ENCODE data around the gene ITGA5.

Gene ITGA5

DNA sequence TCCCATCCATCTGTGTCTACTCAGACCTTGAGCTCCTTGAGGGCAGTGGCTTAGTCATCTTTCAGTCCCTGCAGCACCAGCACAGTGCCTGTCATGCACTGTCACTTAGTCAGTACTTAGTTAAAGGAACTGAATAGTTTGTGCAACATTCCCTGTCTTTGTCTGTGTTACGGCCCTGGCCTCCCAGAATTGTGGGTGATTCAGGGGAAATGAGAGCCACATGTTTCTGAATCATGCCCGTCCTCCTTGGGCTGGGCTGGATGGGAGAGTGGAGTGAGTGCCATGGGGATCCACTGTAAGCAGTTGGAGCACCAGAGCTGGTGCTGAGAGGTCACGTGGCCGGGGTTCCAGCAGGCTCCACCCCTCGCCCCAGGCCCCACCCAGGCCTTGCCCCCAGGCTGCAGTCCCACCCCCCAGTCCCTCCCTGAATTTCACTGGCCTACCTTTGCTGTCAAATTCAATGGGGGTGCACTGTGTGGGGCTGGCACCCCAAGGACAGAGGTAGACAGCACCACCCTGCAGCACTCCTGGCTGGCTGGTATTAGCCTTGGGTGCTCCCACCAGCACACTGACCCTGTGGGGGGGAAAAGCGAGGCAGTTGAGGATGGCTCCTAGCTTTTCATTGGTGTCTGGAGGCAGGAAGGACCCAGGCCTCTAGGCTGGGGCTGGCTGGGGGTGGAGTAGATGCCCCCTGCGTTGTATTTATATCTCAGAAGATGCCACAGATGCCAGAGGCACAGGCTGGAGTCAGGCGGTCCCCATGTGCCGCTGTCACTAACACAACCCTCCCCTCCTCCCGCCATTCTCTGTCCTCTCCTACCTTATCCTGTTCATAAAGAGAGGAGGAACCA, 7.5 kb downstream of the ITGA5 start:
- no peak for DNase-seq (ENCODE audit: extremely low spot score)
- CTCF ChIA-PET: interaction anchor here (1.8 kb wide), 1 partner anchor 12 kb away, joined by 8 read pairs; no protein-coding TSS in a partner anchor
- POLR2A ChIA-PET: no interaction called here
- TF ChIP-seq SUZ12 (IDR thresholded peaks at IDR 0.05) (no peak), TARDBP (IDR thresholded peaks at IDR 0.05) (no peak), FOXM1 (IDR thresholded peaks at IDR 0.05; ENCODE audit: borderline replicate concordance) (no peak), ARNT (IDR thresholded peaks at IDR 0.05) (no peak), CTBP1 (IDR thresholded peaks at IDR 0.05; ENCODE audit: borderline replicate concordance) (no peak), FOXA1 (IDR thresholded peaks at IDR 0.05) (no peak), NFRKB (IDR thresholded peaks at IDR 0.05) (no peak)

DNA sequence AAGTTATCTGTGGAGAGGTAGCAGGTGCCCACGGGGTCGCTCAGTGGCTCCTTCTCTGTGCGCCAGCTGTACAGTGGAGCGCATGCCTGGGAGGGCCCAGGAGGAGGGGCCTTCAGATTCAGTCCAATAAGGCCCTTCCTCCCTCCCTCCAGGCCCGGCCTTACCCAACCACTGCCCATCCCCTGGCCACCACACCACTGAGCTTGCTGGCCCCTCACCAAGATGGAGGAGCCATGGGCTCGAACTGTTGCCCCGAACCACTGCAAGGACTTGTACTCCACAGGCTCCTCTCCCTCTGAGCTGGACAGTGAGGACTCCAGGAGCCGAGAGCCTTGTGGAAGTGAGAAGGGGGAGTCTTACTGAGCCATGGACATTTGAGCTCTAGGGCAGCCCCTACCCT, 9.8 kb downstream of the ITGA5 start:
- no peak for DNase-seq (ENCODE audit: extremely low spot score)
- TF ChIP-seq LEF1 (IDR thresholded peaks at IDR 0.05; ENCODE audit: borderline replicate concordance) (no peak), L3MBTL2 (conservative IDR thresholded peaks at IDR 0.05) (no peak), FOXK2 (IDR thresholded peaks at IDR 0.05) (no peak), ARNT (IDR thresholded peaks at IDR 0.05) (no peak), ZNF384 (IDR thresholded peaks at IDR 0.05) (no peak), FOXA1 (IDR thresholded peaks at IDR 0.05) (no peak), ELF4 (IDR thresholded peaks at IDR 0.05) (no peak), TARDBP (IDR thresholded peaks at IDR 0.05) (no peak)
- TF ChIP-seq, protein P1, sequence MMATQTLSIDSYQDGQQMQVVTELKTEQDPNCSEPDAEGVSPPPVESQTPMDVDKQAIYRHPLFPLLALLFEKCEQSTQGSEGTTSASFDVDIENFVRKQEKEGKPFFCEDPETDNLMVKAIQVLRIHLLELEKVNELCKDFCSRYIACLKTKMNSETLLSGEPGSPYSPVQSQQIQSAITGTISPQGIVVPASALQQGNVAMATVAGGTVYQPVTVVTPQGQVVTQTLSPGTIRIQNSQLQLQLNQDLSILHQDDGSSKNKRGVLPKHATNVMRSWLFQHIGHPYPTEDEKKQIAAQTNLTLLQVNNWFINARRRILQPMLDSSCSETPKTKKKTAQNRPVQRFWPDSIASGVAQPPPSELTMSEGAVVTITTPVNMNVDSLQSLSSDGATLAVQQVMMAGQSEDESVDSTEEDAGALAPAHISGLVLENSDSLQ (IDR thresholded peaks at IDR 0.05): no peak
- CTCF ChIA-PET: interaction anchor here (0.6 to 1.2 kb wide), 3 partner anchors 10 to 37 kb away, joined by 3 to 7 read pairs (median 3); no protein-coding TSS in a partner anchor
- POLR2A ChIA-PET: no interaction called here

DNA sequence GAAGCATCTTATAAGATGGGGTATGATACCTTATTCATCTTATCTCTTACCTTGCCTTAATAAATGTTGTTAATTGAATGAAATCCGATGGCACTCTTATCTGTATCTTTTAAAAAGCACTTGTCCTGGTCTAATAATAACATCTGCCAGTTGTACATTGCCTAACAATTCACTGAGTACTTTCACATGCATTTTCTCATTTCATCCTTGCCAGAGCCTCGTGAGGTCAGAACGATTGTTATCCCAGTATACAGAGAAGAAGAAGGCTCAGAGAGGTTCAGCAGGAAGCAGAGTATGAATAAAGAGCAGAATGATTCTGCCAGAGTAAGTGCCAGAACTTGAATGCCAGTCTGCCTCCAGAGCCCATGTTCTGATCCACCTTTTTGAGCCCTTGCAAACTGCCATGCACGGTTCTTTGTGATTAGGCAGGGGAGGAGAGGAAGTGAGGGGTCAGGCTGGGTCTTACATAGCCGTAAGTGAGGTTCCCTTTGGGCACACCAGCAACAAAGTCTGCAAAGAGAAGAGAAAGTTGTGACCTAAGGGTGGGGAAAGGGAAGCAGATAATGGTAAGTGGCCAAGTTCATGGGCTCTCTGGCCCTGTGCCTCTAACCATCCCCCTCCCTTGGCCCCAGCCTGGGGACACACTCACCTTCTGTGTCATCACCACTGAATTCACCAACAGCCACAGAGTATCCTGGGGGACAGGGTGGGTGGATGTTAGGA, 11.7 kb downstream of the ITGA5 start:
- ChIA-PET POLR2A (no interaction called here), CTCF (no interaction called here)
- DNase-seq (ENCODE audit: extremely low spot score): no peak
- no peak for TF ChIP-seq LEF1 (IDR thresholded peaks at IDR 0.05; ENCODE audit: borderline replicate concordance)
- no peak for TF ChIP-seq SUZ12 (IDR thresholded peaks at IDR 0.05)
- no peak for TF ChIP-seq FOXK2 (IDR thresholded peaks at IDR 0.05)

DNA sequence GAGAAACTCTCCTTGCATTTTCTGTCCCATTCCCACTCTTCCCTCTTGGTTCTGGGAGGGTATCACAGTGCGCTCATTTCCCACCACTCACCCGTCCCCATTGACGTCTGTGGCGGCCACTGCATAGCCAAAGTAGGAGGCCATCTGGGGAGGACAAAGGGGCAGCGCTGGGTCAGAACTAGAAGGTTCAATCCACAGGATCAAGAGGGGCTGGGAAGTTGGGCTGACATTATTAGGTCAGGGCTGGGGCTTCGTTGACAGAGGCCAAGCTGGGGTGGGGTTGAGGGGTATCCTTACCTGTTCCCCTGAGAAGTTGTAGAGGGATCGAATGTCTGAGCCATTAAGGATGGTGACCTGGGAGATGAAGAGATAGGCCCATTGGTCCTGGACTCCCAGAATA, 13.5 kb downstream of the ITGA5 start:
- no peak for DNase-seq (ENCODE audit: extremely low spot score)
- no peak for TF ChIP-seq CTBP1 (IDR thresholded peaks at IDR 0.05; ENCODE audit: borderline replicate concordance)
- no peak for TF ChIP-seq HDGF (IDR thresholded peaks at IDR 0.05; ENCODE audit: borderline replicate concordance)
- no peak for TF ChIP-seq NFRKB (IDR thresholded peaks at IDR 0.05)
- no peak for TF ChIP-seq FOXK2 (IDR thresholded peaks at IDR 0.05)
- TF ChIP-seq, protein P1 (IDR thresholded peaks at IDR 0.05): no peak
- TF ChIP-seq SP1 (IDR thresholded peaks at IDR 0.05): no peak
- no peak for TF ChIP-seq L3MBTL2 (conservative IDR thresholded peaks at IDR 0.05)
- no peak for TF ChIP-seq LEF1 (IDR thresholded peaks at IDR 0.05; ENCODE audit: borderline replicate concordance)
- no peak for TF ChIP-seq ARNT (IDR thresholded peaks at IDR 0.05)
- TF ChIP-seq BHLHE40 (IDR thresholded peaks at IDR 0.05; ENCODE audit: borderline replicate concordance): no peak
- no peak for TF ChIP-seq FOXA1 (IDR thresholded peaks at IDR 0.05)
- TF ChIP-seq ELF4 (IDR thresholded peaks at IDR 0.05): no peak
- no peak for TF ChIP-seq SUZ12 (IDR thresholded peaks at IDR 0.05)
- no peak for TF ChIP-seq ZNF384 (IDR thresholded peaks at IDR 0.05)
- TF ChIP-seq TARDBP (IDR thresholded peaks at IDR 0.05): no peak
- no peak for TF ChIP-seq FOXM1 (IDR thresholded peaks at IDR 0.05; ENCODE audit: borderline replicate concordance)
- POLR2A ChIA-PET: no interaction called here
- CTCF ChIA-PET: interaction anchor here (0.8 to 1.9 kb wide), 3 partner anchors 9 to 34 kb away, joined by 3 to 8 read pairs (median 4); no protein-coding TSS in a partner anchor

DNA sequence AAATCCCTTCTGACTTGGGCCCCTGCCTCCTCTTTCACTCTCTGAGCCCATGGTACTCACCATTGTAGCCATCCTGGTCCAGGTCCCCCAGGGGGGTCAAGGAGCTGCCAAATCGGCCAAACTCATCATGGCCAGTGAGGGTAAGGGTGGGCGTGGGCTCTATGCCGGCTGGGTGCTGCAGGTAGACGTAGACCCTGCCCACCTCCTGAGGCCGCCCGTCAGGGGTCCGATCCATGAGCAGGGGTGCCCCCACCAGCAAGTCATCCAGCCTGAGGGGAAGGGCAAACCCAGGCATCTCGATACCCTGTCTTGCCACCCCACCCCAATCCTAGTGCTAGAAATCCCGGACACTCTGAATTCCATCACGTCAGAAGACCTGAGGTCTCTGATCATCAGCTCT, 14.0 kb downstream of the ITGA5 start:
- POLR2A ChIA-PET: no interaction called here
- DNase-seq (ENCODE audit: extremely low spot score): no peak
- TF ChIP-seq, protein P1 (IDR thresholded peaks at IDR 0.05): no peak
- TF ChIP-seq BHLHE40 (IDR thresholded peaks at IDR 0.05; ENCODE audit: borderline replicate concordance) (no peak), ELF4 (IDR thresholded peaks at IDR 0.05) (no peak), CTBP1 (IDR thresholded peaks at IDR 0.05; ENCODE audit: borderline replicate concordance) (no peak), ARNT (IDR thresholded peaks at IDR 0.05) (no peak), ZNF384 (IDR thresholded peaks at IDR 0.05) (no peak), SUZ12 (IDR thresholded peaks at IDR 0.05) (no peak), TARDBP (IDR thresholded peaks at IDR 0.05) (no peak), SP1 (IDR thresholded peaks at IDR 0.05) (no peak), FOXA1 (IDR thresholded peaks at IDR 0.05) (no peak), HDGF (IDR thresholded peaks at IDR 0.05; ENCODE audit: borderline replicate concordance) (no peak)
- CTCF ChIA-PET: interaction anchor here (0.8 to 1.9 kb wide), 2 partner anchors 9 to 10 kb away, joined by 3 to 8 read pairs; no protein-coding TSS in a partner anchor

Data from HEK293T (cell line).